HG03520 (cell line): ENCODE measurements around the gene HOXB8.

Experiments
- ATAC-seq: cut with Tn5 transposase; IDR thresholded peaks from one replicate; pipeline ENCODE4 v1.9.1; 2021; ENCODE audit warnings: mild to moderate bottlenecking, moderate library complexity; ENCODE audit not compliant: unreplicated experiment

The HOXB8 gene

DNA sequence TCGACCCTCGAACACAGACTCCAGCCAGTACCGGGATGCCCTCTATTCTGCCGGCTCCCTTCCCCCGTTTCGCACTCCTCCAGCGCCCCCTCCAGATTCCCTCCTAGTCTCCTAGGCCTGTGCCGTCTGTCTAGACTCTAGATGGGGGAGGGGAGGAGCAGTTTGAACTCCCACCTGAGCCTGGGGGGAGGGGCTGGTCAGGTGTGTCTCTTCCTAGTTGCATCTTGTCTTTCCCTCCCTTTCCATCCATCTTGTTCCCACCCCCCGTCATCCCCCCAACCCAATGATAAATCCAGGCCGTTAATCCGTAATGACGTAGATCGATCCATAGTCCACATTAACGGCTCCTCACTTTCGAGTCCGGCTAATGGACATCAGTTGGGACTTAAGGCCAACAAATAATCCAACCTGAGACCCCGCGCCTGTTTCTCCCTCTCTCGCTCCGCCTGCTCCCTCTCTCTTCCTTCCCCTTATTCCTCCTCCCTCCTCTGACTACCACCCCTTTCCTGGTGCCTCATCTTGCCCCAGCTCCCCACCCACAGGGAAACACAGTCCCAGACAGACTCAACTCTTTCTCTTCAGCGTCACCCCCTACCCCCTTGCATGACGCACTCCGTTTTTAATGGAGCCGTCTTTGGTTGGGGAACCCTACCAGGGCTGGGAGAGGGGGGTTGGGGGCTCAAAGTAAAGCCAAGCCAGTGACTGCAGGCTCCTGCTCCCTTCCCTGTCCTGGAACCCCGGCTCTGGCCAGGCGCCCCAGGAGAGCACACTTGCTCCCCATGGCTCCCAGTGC lies 18.2 kb downstream of the HOXB8 start:
- ATAC-seq = no peak

DNA sequence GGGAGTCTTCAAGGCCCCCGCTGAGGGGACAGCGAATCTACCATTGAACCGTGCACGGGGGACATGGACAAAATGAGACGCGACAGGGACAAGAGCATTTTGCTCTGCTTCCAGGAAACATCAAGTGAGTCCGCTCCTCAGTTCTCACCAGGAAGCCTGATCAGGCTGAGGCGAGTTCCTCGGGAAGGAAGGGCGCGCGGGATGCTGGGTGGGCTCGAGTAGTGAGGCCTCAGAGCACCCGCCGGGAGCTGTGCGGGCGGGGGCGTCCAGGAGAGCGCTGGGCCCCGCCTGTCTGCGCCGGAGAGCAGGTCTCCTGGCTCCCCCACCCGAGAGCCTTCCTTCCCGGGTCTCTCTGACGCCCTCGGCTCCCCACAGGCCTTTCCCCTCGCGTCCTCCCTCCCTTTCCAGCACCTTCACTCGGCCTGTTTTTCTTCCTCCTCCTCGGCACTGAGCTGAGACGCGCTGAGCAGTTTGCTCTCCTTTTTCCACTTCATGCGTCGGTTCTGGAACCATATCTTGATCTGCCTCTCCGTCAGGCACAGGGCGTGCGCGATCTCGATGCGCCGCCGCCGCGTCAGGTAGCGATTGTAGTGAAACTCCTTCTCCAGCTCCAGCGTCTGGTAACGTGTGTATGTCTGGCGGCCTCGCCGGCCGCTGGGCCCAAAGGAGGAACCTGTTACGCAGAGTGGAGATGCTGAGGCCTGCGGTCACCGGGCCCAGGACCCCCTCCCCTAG lies 18.9 kb downstream of the HOXB8 start:
- no peak for ATAC-seq

DNA sequence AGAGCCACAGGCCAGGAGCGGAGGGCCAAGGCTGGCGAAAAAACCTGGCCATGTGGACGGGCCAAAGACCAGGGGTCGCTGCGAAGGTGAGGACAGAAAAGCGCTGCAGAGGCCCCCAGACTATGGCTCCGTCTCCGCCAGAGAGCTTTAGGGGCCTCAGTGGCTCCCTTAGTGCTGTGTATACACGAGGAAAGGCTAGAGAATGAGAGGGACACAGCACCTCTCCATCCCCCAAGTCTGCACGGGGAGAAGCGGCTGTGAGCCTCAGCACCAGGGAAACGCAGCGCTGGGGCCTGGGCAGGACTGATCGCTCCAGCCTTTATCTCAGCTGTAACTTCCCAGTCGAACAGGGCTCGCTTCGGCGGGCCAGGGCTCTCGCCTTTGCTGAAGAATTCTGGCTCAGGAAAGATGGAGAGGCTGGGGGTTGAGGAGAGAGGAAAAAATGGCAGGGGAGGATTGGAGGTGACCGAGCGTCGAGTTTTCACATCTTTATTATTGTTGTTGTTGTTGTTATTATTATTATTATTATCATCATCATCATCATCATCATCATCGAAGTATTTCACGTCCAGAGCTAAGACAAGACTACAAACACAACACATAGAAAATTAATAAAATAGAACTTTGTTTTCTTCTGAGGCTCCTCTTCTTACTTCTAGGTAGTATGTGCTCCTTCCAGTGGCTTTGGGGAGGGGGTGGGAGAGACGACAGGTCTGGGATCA lies 19.7 kb downstream of the HOXB8 start:
- no peak for ATAC-seq

DNA sequence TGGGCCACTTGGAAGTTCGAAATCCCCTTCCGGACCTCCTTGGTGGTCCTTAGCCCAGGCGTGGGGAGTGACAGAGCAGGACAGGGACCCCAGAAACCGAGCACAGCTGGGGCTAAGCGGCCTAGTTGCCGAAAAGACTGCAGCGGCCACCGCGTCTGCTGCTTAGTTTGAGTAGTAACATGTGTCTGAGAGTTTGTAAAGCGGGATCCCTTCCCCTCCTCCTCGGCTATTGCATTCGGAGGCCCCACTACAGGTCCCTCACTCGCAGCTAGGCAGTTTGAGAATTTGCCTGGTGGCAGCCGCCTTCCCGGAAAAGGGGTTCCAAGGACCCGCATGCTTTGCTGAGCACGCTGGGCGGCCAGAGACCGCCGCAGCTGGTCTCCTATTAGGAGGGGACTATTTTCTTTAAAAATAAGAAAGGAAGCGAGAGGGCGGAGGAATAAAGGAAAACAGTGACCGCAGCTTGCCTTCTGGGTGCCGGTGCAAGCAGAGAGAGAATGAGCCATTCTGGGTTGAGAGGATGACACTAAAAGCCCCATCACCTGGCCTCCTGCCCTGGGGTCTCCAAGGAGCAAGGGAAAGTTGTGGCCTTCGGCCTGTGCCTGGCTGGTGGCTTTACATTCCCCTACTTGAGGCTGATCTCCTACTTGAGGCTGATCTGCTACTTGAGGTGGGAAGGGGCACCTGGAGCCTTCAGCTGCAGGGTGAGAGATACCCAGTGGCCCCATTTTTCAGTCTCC lies 20.4 kb downstream of the HOXB8 start:
- ATAC-seq = no peak

DNA sequence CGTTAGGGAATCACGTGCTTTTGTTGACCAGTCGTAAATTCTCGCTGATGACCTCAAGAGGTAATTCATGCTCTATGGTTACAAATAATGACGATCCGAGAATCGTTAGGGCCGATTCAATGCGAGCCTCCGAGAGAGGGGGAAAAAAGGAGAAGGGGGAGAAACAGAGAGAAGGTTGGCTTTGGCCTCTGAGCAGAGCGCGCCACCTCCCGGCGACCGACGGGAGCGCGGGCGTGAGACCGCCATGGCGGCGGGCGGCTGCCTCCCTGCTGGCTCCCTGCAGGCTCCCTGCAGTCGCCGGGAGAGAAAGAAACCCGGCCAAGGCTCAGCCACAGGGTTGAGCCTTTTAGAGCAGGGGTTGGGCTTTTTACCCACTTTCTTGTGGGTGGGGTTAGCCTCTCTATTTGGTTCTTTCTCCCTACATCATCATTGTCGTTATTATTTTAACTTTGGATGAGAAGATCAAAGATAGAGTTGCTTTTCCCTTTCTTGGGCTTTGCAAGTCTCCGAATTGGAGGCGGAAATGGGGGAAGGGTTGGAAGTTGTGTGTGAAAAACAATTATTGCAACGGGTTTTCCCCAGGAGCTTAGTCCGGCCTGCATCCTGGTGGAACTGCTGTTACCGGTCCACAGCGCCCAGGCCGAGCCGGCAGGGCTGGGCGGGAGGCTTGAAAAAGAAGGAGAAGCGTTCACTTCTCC lies 21.1 kb downstream of the HOXB8 start:
- no peak for ATAC-seq

DNA sequence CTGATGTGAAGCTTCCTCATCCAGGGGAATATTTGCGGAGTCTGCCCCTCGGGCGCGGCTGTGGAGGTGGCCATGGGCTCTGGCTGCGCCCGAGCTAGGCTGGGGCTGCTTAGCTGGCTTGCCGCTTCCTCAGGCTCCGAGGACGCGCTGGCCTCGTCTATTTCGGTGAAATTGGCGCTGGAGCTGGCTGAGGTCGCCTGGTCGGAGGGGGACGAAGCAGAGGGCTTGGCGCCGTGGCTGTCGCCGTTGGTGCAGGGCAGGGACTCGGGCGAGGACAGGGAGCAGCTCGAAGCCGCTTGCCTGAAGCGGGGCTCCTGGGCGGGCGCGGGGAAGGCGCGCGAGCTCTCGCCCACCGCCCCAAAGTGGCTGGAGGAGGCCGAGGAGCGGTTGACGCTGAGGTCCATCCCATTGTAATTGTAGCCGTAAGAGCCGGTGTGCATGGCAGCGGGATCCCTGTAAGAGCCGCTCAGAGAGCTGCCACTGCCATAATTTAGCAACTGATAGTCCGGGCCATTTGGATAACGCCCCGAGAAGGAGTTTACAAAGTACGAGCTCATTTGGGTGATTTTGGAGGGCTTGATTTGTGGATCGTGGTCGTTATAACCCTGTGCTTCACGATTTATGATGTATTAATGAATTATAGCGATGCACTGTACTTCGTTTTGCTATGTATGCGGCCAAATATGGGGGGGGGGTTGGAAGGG lies 21.8 kb downstream of the HOXB8 start, which contains the start of gene HOXB5:
Gene HOXB5, minus strand, starts transcription at position 654 of the 704 bp plus-strand sequence. Its CDS starts 97 bp downstream, at position 557.
- no peak for ATAC-seq

DNA sequence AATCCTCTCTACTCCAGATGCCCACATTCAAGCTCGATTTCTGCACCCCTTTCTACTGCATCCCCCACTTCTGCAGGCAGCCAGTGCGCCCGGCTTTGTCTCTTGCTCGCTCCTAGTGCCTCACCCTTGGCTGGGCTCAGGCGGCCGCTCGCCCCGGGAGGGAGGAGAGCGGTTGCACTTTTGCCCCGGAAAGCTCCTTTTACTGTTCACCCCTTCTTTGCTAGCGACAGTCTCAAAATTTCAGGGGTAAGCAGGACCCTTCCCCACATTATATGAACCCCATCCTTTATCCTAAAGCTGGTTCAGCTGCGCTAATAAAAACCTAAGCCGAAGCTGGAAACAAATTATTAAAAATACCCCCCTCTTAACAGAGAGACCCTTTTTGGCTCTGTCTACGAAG lies 22.5 kb downstream of the HOXB8 start:
- no peak for ATAC-seq

DNA sequence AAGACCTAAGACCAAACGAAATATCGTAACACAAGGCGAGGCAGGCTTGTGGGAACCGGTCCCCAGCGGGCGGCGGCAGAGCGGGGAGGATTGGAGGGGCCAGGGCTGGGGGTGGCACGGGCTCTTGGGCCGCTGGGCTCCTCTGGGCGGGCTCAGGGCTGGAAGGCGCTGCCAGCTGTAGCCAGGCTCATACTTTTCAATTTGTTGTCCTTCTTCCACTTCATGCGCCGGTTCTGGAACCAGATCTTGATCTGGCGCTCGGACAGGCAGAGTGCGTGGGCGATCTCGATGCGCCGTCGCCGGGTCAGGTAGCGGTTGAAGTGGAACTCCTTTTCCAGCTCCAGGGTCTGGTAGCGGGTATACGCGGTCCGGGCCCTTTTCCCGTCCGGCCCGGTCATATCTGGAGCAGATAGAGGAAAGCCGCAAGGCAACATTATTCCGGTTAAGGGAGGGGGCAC lies 23.0 kb downstream of the HOXB8 start:
- ATAC-seq = no peak

DNA sequence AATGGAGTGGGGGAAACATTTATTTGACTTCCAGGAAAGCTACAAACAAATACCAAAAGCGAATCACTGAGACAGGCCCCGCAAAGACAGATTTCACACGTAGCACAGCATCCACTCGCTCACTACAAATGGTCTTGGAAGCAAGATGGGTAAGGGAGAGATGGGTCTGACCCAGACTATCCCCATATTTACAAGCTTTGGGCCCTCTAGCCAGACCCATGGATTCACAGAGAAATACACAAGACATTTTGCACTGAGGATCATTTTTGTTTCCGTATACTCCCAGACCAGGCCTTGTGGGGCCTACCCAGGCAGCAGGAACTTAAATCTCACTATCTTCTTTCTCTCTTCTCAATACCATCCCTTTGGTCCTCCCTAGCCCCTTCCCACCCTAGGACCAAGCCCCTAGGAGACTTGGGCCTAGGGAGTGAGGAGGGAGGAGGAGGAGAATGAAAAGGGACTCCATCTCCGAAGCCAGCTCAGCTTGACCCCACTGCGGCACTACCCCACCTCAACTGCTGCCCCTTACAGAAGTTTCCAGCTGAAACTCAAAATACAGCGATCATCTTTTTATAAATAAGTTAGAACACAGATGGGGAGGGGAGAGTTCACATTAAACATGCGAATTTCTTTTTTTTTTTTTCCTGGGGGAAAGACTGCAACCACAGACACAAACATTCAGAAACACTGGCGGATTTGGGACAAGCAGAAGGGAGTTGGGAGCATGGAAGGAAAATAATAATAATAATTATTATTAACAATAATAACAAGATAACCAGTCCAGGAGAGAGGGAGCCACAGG lies 23.6 kb downstream of the HOXB8 start:
- no peak for ATAC-seq

DNA sequence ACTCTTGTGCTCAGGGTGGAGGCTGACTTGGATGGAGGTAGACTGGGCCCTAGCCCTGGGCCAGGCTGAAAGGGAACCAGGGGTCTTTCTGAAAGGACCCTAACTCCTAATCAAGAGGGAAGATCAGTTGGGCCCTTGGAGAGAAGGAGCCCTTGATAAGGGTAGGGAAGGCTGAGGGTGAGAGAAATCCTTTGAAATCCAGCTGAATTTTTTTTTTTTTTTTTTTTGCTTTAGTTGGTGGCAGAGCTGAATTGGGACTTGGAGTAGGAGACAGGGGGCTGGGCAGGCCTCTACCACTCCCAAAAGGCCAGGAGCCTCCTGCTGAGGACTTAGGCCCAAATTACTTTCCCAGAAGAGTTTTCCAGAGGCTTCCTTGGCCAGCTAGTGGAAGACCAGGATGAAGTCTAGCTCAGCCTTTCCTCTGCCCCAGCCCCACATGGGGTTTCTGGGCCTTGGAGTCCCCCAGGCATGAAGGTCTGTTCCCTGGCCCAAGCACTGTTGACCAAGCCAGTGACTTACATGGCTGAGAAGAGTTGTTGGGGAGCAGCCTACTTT lies 24.4 kb downstream of the HOXB8 start:
- ATAC-seq = no peak

DNA sequence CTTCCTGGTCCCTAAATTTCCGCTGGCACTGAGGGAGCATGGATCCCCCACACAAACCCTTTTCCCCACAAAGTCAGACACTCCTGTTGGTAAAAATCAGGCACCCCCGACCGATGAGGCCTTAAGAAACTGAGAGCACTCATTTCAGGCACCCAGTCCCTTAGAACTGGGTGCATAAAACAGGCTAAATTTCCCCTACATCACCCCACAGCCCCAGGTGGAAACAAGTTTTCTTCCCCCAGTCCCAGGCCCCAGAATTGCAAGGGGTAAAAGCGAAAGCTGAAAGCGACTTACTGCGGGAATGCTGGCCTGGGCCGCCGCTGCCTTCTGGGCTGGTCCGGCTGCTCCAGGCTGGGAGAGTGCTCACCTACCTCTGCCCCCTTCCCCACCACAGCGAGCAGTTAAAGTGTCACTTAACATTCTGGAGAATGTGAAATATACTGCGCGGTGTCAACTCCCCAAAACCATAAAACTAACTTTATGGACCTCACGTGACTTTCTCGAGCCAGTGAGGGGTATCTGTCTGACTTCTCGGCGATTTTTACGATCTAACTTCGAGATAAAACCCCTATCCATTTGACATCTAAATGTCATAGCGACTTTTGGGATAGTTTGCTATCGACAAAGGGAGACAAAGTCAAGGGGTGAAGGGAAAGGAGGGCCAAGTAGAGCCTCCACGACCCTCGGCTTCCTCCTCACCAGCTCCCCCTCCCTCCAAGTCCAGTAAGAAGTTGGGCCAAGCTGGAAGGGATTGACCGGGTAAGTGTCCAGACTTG lies 25.1 kb downstream of the HOXB8 start, which contains the start of gene HOXB3:
Gene HOXB3, minus strand, starts transcription at position 411 of the 776 bp plus-strand sequence. CDS start 37,767 bp downstream, outside the sequence.
- ATAC-seq = no peak

DNA sequence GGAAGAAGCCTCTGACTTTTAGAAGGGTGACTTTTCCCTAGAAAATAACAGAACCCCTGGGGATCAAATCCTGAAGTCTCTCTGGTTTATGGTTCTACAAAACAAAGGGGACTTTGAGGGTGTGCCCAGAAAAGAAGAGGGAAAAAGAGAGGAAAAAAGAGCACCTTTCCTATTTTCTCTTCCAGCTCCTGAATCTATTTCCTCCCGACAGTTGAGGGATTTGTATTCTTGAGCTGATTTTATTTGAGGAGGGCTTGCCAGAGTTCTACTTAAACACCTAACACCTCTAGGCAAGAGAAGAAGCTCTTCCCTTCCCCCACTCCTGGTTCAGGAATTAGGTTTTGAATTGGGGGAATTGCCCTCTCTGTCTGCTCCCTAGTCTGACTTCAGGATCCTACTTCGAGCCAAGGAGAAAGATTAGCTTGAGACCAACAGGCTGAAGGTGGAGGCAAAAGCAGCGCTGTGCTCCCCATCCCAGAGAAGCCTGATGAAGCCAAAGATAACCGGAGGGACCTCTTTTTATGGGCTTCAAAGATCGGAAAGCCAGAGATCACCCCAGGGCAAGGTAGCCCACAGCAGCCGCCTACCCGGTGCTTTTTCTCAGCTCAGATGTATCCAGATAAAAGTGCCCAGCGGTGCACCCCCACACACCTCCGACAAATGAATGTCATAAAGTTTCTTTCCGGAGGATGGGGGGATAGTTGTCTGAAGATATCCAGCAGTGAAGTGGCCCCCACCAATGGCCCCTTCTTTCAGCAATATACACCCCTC lies 25.8 kb downstream of the HOXB8 start:
- no peak for ATAC-seq

DNA sequence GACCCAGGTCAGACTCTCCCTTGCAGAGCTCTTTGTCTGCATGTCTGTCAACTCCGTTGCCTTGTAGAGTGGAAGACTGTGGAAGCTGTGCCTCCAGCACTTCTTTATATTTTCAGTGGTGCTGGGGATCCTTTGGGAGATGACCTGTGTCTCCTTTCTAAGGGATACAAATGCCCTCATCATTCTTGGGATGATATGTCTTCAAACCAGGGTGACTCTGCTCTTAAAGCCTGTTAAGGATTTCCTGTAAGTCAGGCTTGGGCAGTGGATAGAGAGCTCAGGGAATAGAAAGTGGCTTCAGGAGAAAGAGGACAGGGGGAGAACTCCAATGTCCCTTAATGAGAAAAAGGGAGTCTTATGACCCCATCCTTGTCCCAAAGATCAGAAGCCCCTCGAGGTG lies 26.6 kb downstream of the HOXB8 start:
- no peak for ATAC-seq

DNA sequence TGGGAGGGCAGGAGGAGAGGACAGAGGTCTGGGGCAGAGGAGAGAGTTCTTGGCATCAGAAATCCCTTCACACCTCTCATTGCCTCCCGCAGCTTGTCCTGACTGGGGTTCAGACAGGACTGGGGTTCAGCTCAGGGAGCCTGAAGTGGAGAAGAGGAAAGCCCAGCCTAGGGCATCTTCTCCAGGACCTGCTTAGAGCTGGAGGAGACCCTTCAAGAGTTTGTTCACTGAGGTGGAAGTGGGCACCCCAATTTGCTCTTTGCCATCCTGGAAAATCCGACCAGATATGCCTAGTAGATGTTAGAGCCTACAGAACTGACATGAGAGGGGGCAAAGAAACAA lies 27.0 kb downstream of the HOXB8 start:
- no peak for ATAC-seq

DNA sequence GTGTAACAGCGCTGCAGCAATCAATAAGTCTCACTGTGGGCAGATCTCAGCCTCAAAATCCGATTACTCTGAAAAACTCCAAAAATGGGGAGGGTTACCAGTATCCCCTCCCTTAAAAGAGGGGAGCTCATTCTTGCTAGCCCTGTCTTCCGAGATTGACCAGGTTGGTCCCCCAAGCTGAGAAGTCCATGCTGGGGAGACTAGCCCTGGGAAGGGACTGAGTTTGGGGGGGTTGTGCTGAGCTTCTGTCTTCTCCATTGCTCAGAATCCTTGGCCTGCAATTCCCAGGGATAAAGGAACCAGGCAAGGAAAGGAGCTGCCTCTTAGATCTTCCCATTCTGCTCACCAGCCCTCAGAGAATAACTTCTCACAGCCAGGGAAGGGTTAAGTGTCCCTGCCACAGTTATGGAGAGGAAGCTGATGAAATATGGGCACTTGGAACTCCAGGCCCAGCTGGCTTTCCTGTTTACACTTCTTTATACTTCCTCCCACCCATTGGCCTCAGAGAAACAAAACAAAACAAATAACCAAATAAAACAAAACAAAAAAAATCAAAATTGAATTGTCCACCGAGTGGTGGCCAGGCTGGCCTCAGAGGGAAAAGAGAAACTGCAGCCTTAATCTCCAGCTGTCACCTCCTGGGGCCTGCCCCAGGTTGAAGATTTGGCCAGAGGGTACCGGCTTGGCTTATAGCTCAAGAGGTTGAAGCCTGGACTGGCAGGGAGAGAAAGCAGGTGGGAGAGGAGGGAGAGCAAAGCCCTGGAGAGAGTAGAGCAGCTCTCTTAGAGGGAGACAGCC lies 27.6 kb downstream of the HOXB8 start:
- no peak for ATAC-seq
